Ascending aorta (tissue), 2 donors: ENCODE results near the gene WNT5A. TPM values are rescaled to one million over a fixed set of nuclear protein-coding genes. Genes with fewer than 3 reads are reported as not detected.

Source experiments
- DNase-seq, 2 donors: peaks; one replicate each; pipeline ENCODE4 v3.0.0-alpha.2; 2019; ENCODE audit warnings: low spot score in 2 of 2
- H3K27ac ChIP-seq, 2 donors: fragments of 200-600 bp; sonication (generic); one replicate each; pipeline ENCODE4 v1.5.1; 2016 to 2017; ENCODE audit warnings: mild to moderate bottlenecking in 1 of 2
- H3K27me3 ChIP-seq: fragments of 200-600 bp; sonication (generic); one replicate; pipeline ENCODE4 v1.5.1; 2017
- H3K36me3 ChIP-seq, 2 donors: fragments of 200-600 bp; sonication (generic); one replicate each; pipeline ENCODE4 v1.5.1; 2016
- H3K4me1 ChIP-seq, 2 donors: fragments of 200-600 bp; sonication (generic); one replicate each; pipeline ENCODE4 v1.5.1; 2016 to 2017; ENCODE audit warnings: mild to moderate bottlenecking in 1 of 2
- H3K4me3 ChIP-seq, 2 donors: fragments of 200-600 bp; sonication (generic); one replicate each; pipeline ENCODE4 v1.5.1; 2016 to 2017; ENCODE audit warnings: mild to moderate bottlenecking in 1 of 2
- H3K9me3 ChIP-seq, 2 donors: fragments of 200-600 bp; sonication (generic); one replicate each; pipeline ENCODE4 v1.5.1; 2016
- CTCF ChIP-seq, 3 experiments: fragments of 200-600 bp in 2 of 3; fragments of 450-650 bp in 1 of 3; sonication (generic) in 2 of 3; IDR thresholded peaks; one replicate each; pipeline ENCODE4 v1.5.1; 2016 to 2019; ENCODE audit warnings: antibody characterized with exemption in 3 of 3, mild to moderate bottlenecking in 1 of 3, moderate library complexity in 1 of 3
- intact Hi-C: fragments of 100-400 bp; cut with DNase I; formaldehyde crosslinking; loops from one replicate; pipeline ENCODE4 v1.15.1; 2023
- total RNA-seq: library from RNA; depleted of rRNA; stranded (reverse); fragments of >200 nt; gene quantifications from one replicate; pipeline ENCODE4 v1.1.0, GENCODE V29; 2016

Gene WNT5A
- total RNA-seq, 1 donor from 2014 or later: 11.3 TPM

DNA sequence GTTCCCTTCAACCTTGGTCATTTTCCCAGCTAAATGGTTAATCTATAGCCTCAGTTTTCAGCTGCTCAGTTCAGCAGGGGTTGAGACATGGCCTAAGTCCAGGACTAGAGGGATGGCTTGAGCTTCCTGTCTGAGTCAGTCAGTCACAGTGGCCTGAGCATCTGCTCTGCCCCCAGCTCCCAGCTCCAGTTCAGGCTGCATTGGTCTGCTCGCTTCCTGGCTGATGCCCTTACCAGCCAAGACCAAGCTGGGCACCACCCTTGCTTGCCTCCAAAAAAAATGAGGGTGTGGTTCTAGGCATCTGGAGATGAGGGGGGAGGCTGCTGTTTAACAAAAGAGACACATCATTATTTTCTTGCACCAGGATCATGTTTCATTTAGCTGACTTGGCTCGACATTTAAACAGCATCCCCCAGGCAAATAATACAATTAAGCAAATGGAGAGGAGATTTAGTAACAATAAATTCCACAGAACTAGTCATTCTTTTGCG lies 70.7 kb downstream of the WNT5A start:
- Histone ChIP-seq H3K4me1 (no peaks in the 10 kb centered on the region), H3K9me3 (no peaks in the 10 kb centered on the region), H3K27me3 (no peaks in the 10 kb centered on the region), H3K4me3 (no peak overlapping the region), H3K27ac (no peak overlapping the region), H3K36me3 (no peaks in the 10 kb centered on the region)
- intact Hi-C loops: no loop called here
- no peak for DNase-seq
- TF ChIP-seq CTCF (IDR thresholded peaks at IDR 0.05): no peak
